T-helper 1 cell treated with Interleukin-12 subunit alpha and Interleukin-12 subunit beta and Interleukin-4 antibody, amounts not matched to agents 30 μg/mL and 1 μg/mL, for 36 hours (primary cell): ENCODE measurements around the gene CAMK1D.
A peak's percentile ranks its signal among the peaks of the same experiment; 100 is the strongest.
"Not testable (repeated sequence)": the region's sequence is repeated elsewhere in the genome, so short reads cannot be mapped to it uniquely, and the experiment has no call there.

ENCODE experiments used
- H3K27ac Mint-ChIP-seq: one replicate; pipeline ENCODE4 v1.8.0; 2021; ENCODE audit warnings: mild to moderate bottlenecking, mixed read lengths
- H3K27me3 Mint-ChIP-seq: one replicate; pipeline ENCODE4 v1.8.0; 2021; ENCODE audit warnings: low read depth, mixed read lengths
- H3K36me3 Mint-ChIP-seq: one replicate; pipeline ENCODE4 v1.8.0; 2021; ENCODE audit warnings: low read depth, mixed read lengths
- H3K4me1 Mint-ChIP-seq: one replicate; pipeline ENCODE4 v1.8.0; 2021; ENCODE audit warnings: low read depth, mixed read lengths
- H3K4me3 Mint-ChIP-seq: one replicate; pipeline ENCODE4 v1.8.0; 2021; ENCODE audit warnings: mild to moderate bottlenecking, moderate library complexity, mixed read lengths
- H3K9me3 Mint-ChIP-seq: one replicate; pipeline ENCODE4 v1.8.0; 2021; ENCODE audit warnings: mixed read lengths

Gene CAMK1D

GRCh38 chr10:12430406-12430982, 81.1 kb downstream of the CAMK1D start:
- Mint-ChIP-seq H3K36me3 (no peaks in the 10 kb centered on the region), H3K4me1 (no peaks in the 10 kb centered on the region), H3K9me3 (no peaks in the 10 kb centered on the region), H3K27ac (no peak overlapping the region), H3K27me3 (peaks cover 16% of the 10 kb centered on the region), H3K4me3 (no peak overlapping the region)

DNA sequence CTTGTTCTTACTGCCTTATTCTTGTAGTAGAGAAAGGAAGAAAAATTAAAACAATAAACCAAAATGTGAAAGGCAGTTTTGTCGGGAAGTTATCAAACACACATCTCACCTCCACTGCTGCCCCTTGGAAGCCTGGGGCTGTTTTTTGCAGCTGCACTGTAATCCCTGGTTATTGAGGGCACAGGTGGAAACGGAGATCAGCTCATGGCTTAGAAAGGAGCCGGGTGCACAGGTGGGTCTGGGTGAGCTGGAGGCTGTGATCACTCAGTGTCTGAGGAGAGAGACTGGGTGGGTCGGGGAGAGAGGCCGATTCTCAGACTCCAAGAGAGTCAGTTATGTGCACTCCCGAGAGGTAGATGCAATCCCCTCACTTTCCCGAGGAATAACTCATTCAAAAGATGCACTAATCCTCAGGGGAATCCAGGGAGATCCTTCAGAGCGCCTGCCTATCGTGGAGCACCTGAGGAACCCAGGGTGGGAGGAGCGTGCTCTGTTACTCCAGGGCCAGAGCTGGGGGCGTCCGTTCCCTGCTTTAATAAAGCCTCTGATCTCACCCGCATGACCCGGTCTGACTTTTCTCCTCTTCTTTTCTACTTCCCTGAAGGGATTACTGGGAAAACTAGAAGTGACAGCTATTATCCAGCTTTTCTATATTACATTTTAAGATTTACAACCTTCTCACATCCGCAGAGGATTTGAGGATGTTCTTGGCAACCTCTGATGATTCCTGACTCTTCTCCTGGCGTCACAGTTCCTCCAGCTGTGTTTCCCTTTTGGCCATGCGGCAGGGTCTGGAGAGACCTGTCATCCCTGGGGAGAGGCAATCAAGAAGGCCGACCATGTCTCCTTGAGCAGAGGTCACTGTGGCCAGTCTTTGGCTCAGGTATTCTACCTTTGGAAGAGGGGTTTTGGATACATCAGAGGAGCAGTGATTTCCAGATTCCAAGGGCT, 82.1 kb downstream of the CAMK1D start:
- H3K36me3 Mint-ChIP-seq: no peaks in the 10 kb centered on the region
- H3K27me3 Mint-ChIP-seq: peaks cover 16% of the 10 kb centered on the region
- H3K4me3 Mint-ChIP-seq: no peak overlapping the region
- H3K9me3 Mint-ChIP-seq: no peaks in the 10 kb centered on the region
- H3K4me1 Mint-ChIP-seq: no peaks in the 10 kb centered on the region
- no peak overlapping the region for H3K27ac Mint-ChIP-seq

DNA sequence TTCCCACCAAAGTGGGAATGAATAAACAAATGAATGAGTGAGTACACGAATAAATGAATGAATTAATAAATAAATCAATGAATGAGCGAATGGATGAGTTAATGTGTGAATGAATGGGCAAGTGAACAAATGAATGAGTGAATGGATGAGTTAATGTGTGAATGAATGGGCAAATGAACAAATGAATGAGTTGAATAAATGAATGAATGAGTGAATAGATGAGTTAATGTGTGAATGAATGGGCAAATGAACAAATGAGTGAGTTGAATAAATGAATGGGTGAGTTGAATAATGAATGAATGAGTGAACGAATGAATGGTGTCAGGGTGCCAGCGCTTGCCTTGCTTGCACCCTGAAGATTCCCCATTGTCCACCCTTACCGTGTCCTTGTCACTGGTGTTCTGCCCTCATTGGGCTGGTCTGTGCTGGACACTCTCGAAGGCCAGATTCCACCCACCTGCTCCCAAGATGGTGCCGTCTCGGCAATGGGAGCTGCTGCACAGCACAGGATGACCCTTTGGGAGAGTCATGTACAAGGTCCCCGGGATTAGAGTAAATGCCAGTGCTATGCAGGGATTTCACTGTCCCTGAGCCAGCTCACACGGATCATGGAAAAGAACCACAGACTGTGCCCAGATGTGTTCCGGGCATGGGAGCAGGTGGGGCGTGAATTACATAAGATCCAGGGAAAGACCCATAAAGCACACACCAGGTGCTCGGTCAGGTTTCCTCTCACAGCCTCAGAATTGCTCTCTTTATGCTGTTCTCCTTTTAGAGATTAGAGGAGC, 83.2 kb downstream of the CAMK1D start:
- Mint-ChIP-seq H3K4me1 (no peaks in the 10 kb centered on the region), H3K9me3 (no peaks in the 10 kb centered on the region), H3K27ac (peak overlapping the region; percentile 16), H3K27me3 (peaks cover 16% of the 10 kb centered on the region), H3K4me3 (no peak overlapping the region), H3K36me3 (no peaks in the 10 kb centered on the region)

GRCh38 chr10:12434277-12434676, 84.9 kb downstream of the CAMK1D start:
- Mint-ChIP-seq H3K36me3 (peaks cover under 1% of the 10 kb centered on the region), H3K27ac (no peak overlapping the region), H3K4me3 (no peak overlapping the region), H3K9me3 (peaks cover 10% of the 10 kb centered on the region), H3K4me1 (peaks cover under 1% of the 10 kb centered on the region), H3K27me3 (peaks cover 16% of the 10 kb centered on the region)

- H3K27me3 Mint-ChIP-seq: peaks cover 16% of the 10 kb centered on the region
- not testable (repeated sequence) for H3K27ac Mint-ChIP-seq, H3K36me3 Mint-ChIP-seq, H3K4me3 Mint-ChIP-seq, H3K4me1 Mint-ChIP-seq
- H3K9me3 Mint-ChIP-seq: peaks cover 14% of the 10 kb centered on the region
Measured at GRCh38 chr10:12434677-12435076, 85.3 kb downstream of the CAMK1D start.

GRCh38 chr10:12435348-12435747, 86.0 kb downstream of the CAMK1D start:
- Mint-ChIP-seq H3K36me3 (peaks cover 4% of the 10 kb centered on the region), H3K27me3 (peaks cover 12% of the 10 kb centered on the region), H3K4me1 (peaks cover 4% of the 10 kb centered on the region), H3K9me3 (peaks cover 16% of the 10 kb centered on the region), H3K27ac (no peak overlapping the region), H3K4me3 (no peak overlapping the region)

GRCh38 chr10:12438919-12439692, 89.8 kb downstream of the CAMK1D start:
- H3K27ac Mint-ChIP-seq: no peak overlapping the region
- peaks cover 11% of the 10 kb centered on the region for H3K36me3 Mint-ChIP-seq
- H3K27me3 Mint-ChIP-seq: peaks cover 11% of the 10 kb centered on the region
- H3K9me3 Mint-ChIP-seq: peaks cover 19% of the 10 kb centered on the region
- no peak overlapping the region for H3K4me3 Mint-ChIP-seq
- H3K4me1 Mint-ChIP-seq: peaks cover 4% of the 10 kb centered on the region

DNA sequence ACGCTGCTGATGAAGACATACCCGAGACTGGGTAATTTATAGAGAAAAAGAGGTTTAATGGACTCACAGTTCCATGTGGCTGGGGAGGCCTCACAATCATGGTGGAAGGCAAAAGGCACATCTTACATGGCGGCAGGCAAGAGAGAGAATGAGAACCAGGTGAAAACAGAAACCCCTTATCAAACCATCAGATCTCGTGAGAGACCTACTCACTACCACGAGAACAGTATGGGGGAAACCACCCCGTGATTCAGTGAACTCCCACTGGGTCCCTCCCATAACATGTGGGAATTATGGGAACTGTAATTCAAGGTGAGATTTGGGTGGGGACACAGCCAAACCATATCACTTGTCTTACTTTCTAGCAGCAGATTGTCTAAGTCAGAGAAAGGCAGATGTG, 90.4 kb downstream of the CAMK1D start:
- Mint-ChIP-seq H3K9me3 (peaks cover 19% of the 10 kb centered on the region), H3K36me3 (peaks cover 11% of the 10 kb centered on the region), H3K27me3 (peaks cover 11% of the 10 kb centered on the region)
- not testable (repeated sequence) for H3K4me1 Mint-ChIP-seq, H3K4me3 Mint-ChIP-seq, H3K27ac Mint-ChIP-seq

DNA sequence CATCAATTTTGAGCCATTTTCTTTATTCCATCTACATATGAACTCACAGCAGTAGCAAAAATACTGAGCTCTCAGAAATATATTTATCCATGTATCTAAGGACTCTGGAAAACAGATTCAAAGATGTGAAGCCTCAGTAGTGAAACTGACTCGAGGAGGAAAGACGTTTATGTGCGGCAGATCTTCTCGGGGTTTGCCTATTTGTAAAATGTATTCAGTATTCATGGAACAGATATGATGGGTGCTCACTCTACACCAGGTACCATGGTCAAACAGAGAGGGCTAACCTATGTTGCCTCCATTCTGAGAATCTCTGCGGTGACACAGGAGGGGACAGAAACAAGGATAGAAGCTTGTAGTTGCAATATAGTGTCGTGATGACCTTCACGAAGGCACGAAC, 93.7 kb downstream of the CAMK1D start:
- peaks cover 25% of the 10 kb centered on the region for H3K27me3 Mint-ChIP-seq
- H3K27ac Mint-ChIP-seq: no peak overlapping the region
- H3K36me3 Mint-ChIP-seq: peaks cover 16% of the 10 kb centered on the region
- H3K4me1 Mint-ChIP-seq: peaks cover 13% of the 10 kb centered on the region
- H3K4me3 Mint-ChIP-seq: no peak overlapping the region
- H3K9me3 Mint-ChIP-seq: peaks cover 19% of the 10 kb centered on the region

- Mint-ChIP-seq H3K4me1 (peaks cover 21% of the 10 kb centered on the region), H3K27me3 (peaks cover 35% of the 10 kb centered on the region), H3K36me3 (peaks cover 18% of the 10 kb centered on the region), H3K9me3 (peaks cover 4% of the 10 kb centered on the region), H3K27ac (no peak overlapping the region), H3K4me3 (no peak overlapping the region)
Measured at GRCh38 chr10:12444981-12445700, 95.8 kb downstream of the CAMK1D start.

DNA sequence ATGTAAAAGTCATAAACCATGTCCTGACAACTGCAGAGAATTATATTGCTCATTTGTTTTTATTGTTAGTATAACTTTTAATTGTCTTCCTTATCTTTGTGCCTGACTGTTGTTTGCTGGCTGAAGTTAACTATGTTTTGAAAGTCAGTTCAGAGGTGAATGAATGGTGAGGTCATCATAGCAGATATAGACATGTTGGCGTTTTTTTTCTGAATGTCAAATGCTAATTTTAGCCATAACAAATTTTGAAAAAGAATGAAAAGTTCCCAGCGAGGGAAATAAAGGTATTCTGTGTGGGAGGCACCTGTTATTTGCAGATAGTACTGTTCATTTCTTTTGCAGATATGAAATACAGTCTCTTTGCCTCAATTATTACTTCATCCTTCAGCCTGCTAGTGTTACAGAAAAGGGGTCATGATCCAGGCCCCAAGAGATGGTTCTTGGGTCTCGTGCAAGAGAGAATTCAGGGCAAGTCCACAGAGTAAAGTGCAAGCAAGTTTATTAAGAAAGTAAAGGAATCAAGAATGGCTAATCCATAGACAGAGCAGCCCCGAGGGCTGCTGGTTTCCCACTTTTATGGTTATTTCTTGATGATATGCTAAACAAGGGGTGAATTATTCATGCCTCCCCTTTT, 96.5 kb downstream of the CAMK1D start:
- peaks cover 18% of the 10 kb centered on the region for H3K36me3 Mint-ChIP-seq
- H3K27me3 Mint-ChIP-seq: peaks cover 41% of the 10 kb centered on the region
- no peak overlapping the region for H3K27ac Mint-ChIP-seq
- H3K4me3 Mint-ChIP-seq: no peak overlapping the region
- H3K4me1 Mint-ChIP-seq: peaks cover 23% of the 10 kb centered on the region
- H3K9me3 Mint-ChIP-seq: peaks cover 4% of the 10 kb centered on the region

- peak overlapping the region; percentile 93 for H3K27ac Mint-ChIP-seq
- peaks cover under 1% of the 10 kb centered on the region for H3K9me3 Mint-ChIP-seq
- H3K27me3 Mint-ChIP-seq: peaks cover 37% of the 10 kb centered on the region
- peaks cover 23% of the 10 kb centered on the region for H3K4me1 Mint-ChIP-seq
- H3K36me3 Mint-ChIP-seq: peaks cover 11% of the 10 kb centered on the region
- H3K4me3 Mint-ChIP-seq: peak overlapping the region; percentile 56
Measured at GRCh38 chr10:12448340-12448728, 99.0 kb downstream of the CAMK1D start.

DNA sequence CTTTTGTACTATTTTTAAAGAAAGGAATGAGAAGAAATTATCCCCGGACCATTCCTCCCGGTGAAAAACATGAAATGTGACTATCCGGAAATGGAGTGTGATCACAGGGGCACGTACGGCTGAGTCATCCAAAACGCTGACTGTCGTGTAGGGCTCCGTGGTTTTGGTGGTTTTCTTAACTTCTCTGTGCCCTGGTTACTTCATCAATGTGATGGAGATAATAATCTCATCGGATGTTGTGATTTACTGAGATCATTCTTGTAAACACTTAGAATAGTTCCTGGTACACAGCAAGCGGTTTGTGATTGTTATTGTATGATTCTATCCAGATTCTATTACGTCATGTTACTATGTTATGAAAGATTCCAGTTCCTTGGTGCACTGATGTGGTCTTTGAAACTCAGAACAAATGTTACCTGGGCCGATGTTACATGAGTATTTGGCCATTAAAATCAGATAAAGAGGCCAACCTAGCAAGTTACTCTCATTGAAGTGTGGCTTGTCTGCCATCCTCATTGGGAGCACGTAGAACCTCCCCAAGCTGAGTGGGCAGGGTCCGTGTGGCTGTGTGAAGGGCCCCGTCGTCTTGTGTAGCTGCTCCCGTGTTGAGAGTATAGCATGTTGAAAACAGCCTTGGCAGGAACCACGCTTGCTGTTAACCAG, 99.5 kb downstream of the CAMK1D start:
- Mint-ChIP-seq H3K27ac (peak overlapping the region; percentile 93), H3K36me3 (peaks cover 11% of the 10 kb centered on the region), H3K27me3 (peaks cover 36% of the 10 kb centered on the region), H3K9me3 (no peaks in the 10 kb centered on the region), H3K4me1 (peaks cover 23% of the 10 kb centered on the region), H3K4me3 (peak overlapping the region; percentile 56)
